ENCODE measurements around the gene NME5.
A peak's percentile ranks its signal among the peaks of the same experiment; 100 is the strongest.
"Not testable (repeated sequence)": the region's sequence is repeated elsewhere in the genome, so short reads cannot be mapped to it uniquely, and the experiment has no call there.

Gene NME5

GRCh38 chr5:138078006-138078643 is 61.1 kb downstream of the NME5 start:
- no peak for DNase-seq (ENCODE audit: low read depth in 3 of 3)

- DNase-seq (ENCODE audit: low read depth in 3 of 3), result peak in 2 of 3 experiments; percentile 11 to 15
Measured at GRCh38 chr5:138077064-138077696, 62.0 kb downstream of the NME5 start.

- not testable (repeated sequence) for DNase-seq (ENCODE audit: low read depth in 3 of 3)
Measured at GRCh38 chr5:138070026-138070425, 69.2 kb downstream of the NME5 start.

- peak; percentile 54 to 61 (median 55) for DNase-seq (ENCODE audit: low read depth in 3 of 3)
Measured at GRCh38 chr5:138068742-138069600, 70.3 kb downstream of the NME5 start.

DNA sequence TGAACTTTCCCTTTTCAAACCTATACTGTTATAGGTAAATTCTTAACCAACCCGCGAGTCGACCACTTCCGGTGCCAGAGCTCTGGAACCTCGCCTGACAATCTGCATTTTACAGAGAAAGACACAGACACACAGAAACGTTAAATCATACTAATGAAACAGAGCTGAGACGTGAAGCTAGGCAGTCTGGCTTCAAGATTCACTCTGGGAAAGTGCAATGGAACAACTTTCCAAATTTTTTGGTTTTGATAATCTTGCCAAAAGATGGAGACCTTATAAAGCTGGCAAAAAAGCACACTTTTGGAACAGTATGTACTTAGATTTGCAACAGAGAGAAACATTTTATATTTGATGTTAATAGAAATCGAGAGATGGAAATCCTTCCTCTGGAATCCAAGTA is 71.3 kb downstream of the NME5 start:
- no peak for DNase-seq (ENCODE audit: low read depth in 3 of 3)

Measured in stimulated activated CD4-positive, alpha-beta T cell treated with anti-CD3 and anti-CD28 coated beads, TNF-alpha, amount 100 ng/mL, for 4 hours (primary cell).